Measurements from ENCODE around the gene PDZD2. TPM values are rescaled to one million over a fixed set of nuclear protein-coding genes. Genes with fewer than 3 reads are reported as not detected.

The PDZD2 gene
- total RNA-seq, 4 donors from 2014 or later, result 34.1 to 91.4 (median 51.0) TPM

- TF ChIP-seq CTCF (IDR thresholded peaks at IDR 0.05; ENCODE audit: low read depth), result no peak
These were observed 514.8 kb downstream of the PDZD2 start for GRCh38 chr5:32153723-32154122.

GRCh38 chr5:32155211-32155610, 516.3 kb downstream of the PDZD2 start:
- TF ChIP-seq CTCF (IDR thresholded peaks at IDR 0.05; ENCODE audit: low read depth), result no peak

GRCh38 chr5:32156635-32157034, 517.7 kb downstream of the PDZD2 start:
- no peak for TF ChIP-seq CTCF (IDR thresholded peaks at IDR 0.05; ENCODE audit: low read depth)

- no peak for TF ChIP-seq CTCF (IDR thresholded peaks at IDR 0.05; ENCODE audit: low read depth)
These were observed 518.1 kb downstream of the PDZD2 start for GRCh38 chr5:32157078-32157477.

- TF ChIP-seq CTCF (IDR thresholded peaks at IDR 0.05; ENCODE audit: low read depth), result no peak
These were observed 519.7 kb downstream of the PDZD2 start for GRCh38 chr5:32158679-32158975.

- no peak for TF ChIP-seq CTCF (IDR thresholded peaks at IDR 0.05; ENCODE audit: low read depth)
These were observed 520.6 kb downstream of the PDZD2 start for GRCh38 chr5:32159328-32160072.

- no peak for TF ChIP-seq CTCF (IDR thresholded peaks at IDR 0.05; ENCODE audit: low read depth)
These were observed 521.3 kb downstream of the PDZD2 start for GRCh38 chr5:32160228-32160627.

Small RNA genes lying within 50 kb of the gene (small RNA-seq; reads per million reads assigned to genes)
- gene AC025458.1 (not detected), gene MIR4279 (not detected), gene RF00019 (0.49 reads per million), gene RNU6-358P (not detected), gene RNU6-363P (not detected), gene RNU6-760P (not detected)

Other genes starting within 250 kb of the PDZD2 start
- 10 to 100 TPM; 37.9 to 51.8 (median 40.4) TPM for gene DROSHA, start 107.0 kb upstream of the PDZD2 start, total RNA-seq
- 10 to 100 TPM in 3 of 4 donors, 1 to 10 TPM in 1; 8.5 to 23.1 (median 20.5) TPM for gene C5orf22, start 106.8 kb upstream of the PDZD2 start, total RNA-seq

Data from subcutaneous adipose tissue (tissue), 4 donors.